WTC11 (cell line): ENCODE results near the gene PACSIN3. TPM values are rescaled to one million over a fixed set of nuclear protein-coding genes. Genes with fewer than 3 reads are reported as not detected.

Source experiments
- ATAC-seq: fragments of 200-7000 bp; cut with Tn5 transposase; 2 replicates; pipeline ENCODE4 v1.10.0; 2021; ENCODE audit warnings: mild to moderate bottlenecking, moderate library complexity
- CTCF ChIA-PET: fragments of 300-600 bp; sonication (Branson Sonifier 250); formaldehyde crosslinking; loops from one replicate; lab custom pipeline; 2021; ENCODE audit warnings: antibody characterized with exemption; lab: Charles Lee
- POLR2A ChIA-PET: fragments of 350-600 bp; sonication (Branson Sonifier 250); formaldehyde crosslinking; loops from one replicate; lab custom pipeline; 2021; ENCODE audit warnings: antibody characterized with exemption; lab: Charles Lee
- DNase-seq: peaks from one replicate; pipeline ENCODE4 v3.0.0; 2021; ENCODE audit warnings: low spot score
- H3K27ac Mint-ChIP-seq: 2 replicates; pipeline ENCODE4 v1.8.0; 2021; ENCODE audit warnings: mixed read lengths
- H3K27me3 Mint-ChIP-seq: 2 replicates; pipeline ENCODE4 v1.8.0; 2021; ENCODE audit warnings: low read depth, mild to moderate bottlenecking, moderate library complexity, mixed read lengths
- H3K36me3 Mint-ChIP-seq: 2 replicates; pipeline ENCODE4 v1.8.0; 2021; ENCODE audit warnings: mixed read lengths
- H3K4me1 Mint-ChIP-seq: 2 replicates; pipeline ENCODE4 v1.8.0; 2022; ENCODE audit warnings: mixed read lengths
- H3K4me3 Mint-ChIP-seq: 2 replicates; pipeline ENCODE4 v1.8.0; 2021; ENCODE audit warnings: mild to moderate bottlenecking, moderate library complexity, mixed read lengths
- H3K9me3 Mint-ChIP-seq: 2 replicates; pipeline ENCODE4 v1.8.0; 2021; ENCODE audit warnings: mixed read lengths
- CREM ChIP-seq: sonication (generic); formaldehyde crosslinking; IDR thresholded peaks from 2 replicates; pipeline ENCODE4 v1.8.1; 2022; ENCODE audit warnings: mild to moderate bottlenecking, missing genetic modification reagents, moderate library complexity
- GRHL2 ChIP-seq: fragments of 250-450 bp; sonication (Bioruptor Pico); IDR thresholded peaks from 2 replicates; pipeline ENCODE4 v1.8.0; 2022; ENCODE audit warnings: mild to moderate bottlenecking, moderate library complexity; ENCODE audit not compliant: insufficient replicate concordance, severe bottlenecking
- IRF2 ChIP-seq: sonication (generic); formaldehyde crosslinking; IDR thresholded peaks from 2 replicates; pipeline ENCODE4 v1.8.0; 2022; ENCODE audit warnings: low read depth, missing genetic modification reagents, borderline replicate concordance
- JAZF1 ChIP-seq: fragments of 250-450 bp; sonication (Bioruptor Pico); IDR thresholded peaks from 2 replicates; pipeline ENCODE4 v1.9.0; 2021; ENCODE audit warnings: moderate library complexity, mild to moderate bottlenecking, inconsistent platforms
- JUN ChIP-seq: sonication (generic); formaldehyde crosslinking; IDR thresholded peaks from 2 replicates; pipeline ENCODE4 v1.8.0; 2023; ENCODE audit warnings: mild to moderate bottlenecking, missing genetic modification reagents
- KAT7 ChIP-seq: sonication (generic); formaldehyde crosslinking; IDR thresholded peaks from 2 replicates; pipeline ENCODE4 v1.8.1; 2023; ENCODE audit warnings: missing genetic modification reagents, mild to moderate bottlenecking, borderline replicate concordance
- NFATC4 ChIP-seq: fragments of 250-450 bp; sonication (Bioruptor Pico); IDR thresholded peaks from 2 replicates; pipeline ENCODE4 v1.9.0; 2021; ENCODE audit warnings: mild to moderate bottlenecking
- NFYB ChIP-seq: sonication (generic); formaldehyde crosslinking; conservative IDR thresholded peaks from 2 replicates; pipeline ENCODE4 v1.8.0; 2022; ENCODE audit warnings: low read depth, missing genetic modification reagents
- NR1H2 ChIP-seq: sonication (generic); formaldehyde crosslinking; IDR thresholded peaks from 2 replicates; pipeline ENCODE4 v1.9.0; 2021; ENCODE audit warnings: mild to moderate bottlenecking, moderate library complexity, missing genetic modification reagents
- OVOL2 ChIP-seq: fragments of 250-450 bp; sonication (Bioruptor Pico); IDR thresholded peaks from 2 replicates; pipeline ENCODE4 v1.9.0; 2021; ENCODE audit warnings: mild to moderate bottlenecking, borderline replicate concordance
- SMAD4 ChIP-seq: sonication (generic); formaldehyde crosslinking; IDR thresholded peaks from 2 replicates; pipeline ENCODE4 v1.8.0; 2022; ENCODE audit warnings: mild to moderate bottlenecking, missing genetic modification reagents
- TEAD4 ChIP-seq: sonication (generic); formaldehyde crosslinking; IDR thresholded peaks from 2 replicates; pipeline ENCODE4 v1.8.0; 2022; ENCODE audit warnings: mild to moderate bottlenecking, missing genetic modification reagents
- ZNF232 ChIP-seq: sonication (generic); formaldehyde crosslinking; IDR thresholded peaks from 2 replicates; pipeline ENCODE4 v1.8.0; 2022; ENCODE audit warnings: mild to moderate bottlenecking, missing genetic modification reagents
- ZNF416 ChIP-seq: fragments of 250-450 bp; sonication (Bioruptor Pico); IDR thresholded peaks from 2 replicates; pipeline ENCODE4 v1.9.0; 2021; ENCODE audit warnings: mild to moderate bottlenecking, inconsistent platforms
- ZNF671 ChIP-seq: fragments of 250-450 bp; sonication (Bioruptor Pico); IDR thresholded peaks from 2 replicates; pipeline ENCODE4 v1.8.0; 2021; ENCODE audit warnings: mild to moderate bottlenecking
- total RNA-seq: library from RNA; stranded (reverse); gene quantifications from 3 replicates; pipeline ENCODE4 v1.2.3, GENCODE V29; 2021
- TF ChIP-seq, protein P1 (sequence below): fragments of 250-450 bp; sonication (Bioruptor Pico); IDR thresholded peaks from 2 replicates; pipeline ENCODE4 v1.8.0; 2021; ENCODE audit warnings: mild to moderate bottlenecking
- TF ChIP-seq, protein P2 (sequence below): sonication (generic); formaldehyde crosslinking; IDR thresholded peaks from 2 replicates; pipeline ENCODE4 v1.8.0; 2023; ENCODE audit warnings: missing genetic modification reagents, mild to moderate bottlenecking, borderline replicate concordance
- TF ChIP-seq, protein P3 (sequence below): fragments of 250-450 bp; sonication (Bioruptor Pico); IDR thresholded peaks from 2 replicates; pipeline ENCODE4 v1.9.0; 2021; ENCODE audit warnings: mild to moderate bottlenecking, borderline replicate concordance

PACSIN3 gene
- total RNA-seq, 1 experiment from 2014 or later, result 76.8 TPM

DNA sequence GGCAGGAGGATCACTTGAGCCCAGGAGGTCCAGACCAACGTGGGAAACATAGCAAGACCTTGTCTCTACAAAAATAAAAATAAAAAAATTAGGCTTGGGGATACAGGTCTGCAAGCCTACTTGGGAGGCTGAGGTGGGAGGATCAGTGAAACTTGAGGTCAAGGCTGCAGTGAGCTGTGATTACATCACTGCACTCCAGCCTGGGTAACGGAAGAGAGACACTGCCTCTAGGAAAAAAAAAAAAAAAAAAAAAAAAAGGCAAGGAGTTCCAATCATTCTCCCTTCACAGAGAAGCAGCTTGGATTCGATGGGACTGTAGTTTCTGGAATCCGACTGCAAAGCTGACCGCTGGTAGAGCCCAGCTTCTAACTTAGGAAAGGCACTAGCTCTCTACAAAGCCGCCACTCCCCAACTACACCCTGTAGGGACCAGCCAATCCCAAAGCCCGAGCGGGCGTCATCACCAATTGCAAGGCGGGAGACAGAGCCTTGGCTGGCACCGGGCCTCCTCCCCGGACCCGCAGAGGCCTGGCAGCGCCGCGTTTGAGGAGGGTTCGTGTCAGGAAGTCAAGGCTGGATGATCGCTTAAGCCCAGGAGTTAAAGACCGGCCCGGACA is 27.8 kb upstream of the PACSIN3 start:
- CTCF ChIA-PET, result interaction anchor here (0.6 to 3.7 kb wide), 19 partner anchors 9 to 1459 kb away, joined by 3 to 65 read pairs (median 6); partner anchors contain the start of genes ACP2 and NR1H3
- peak; percentile 86 for DNase-seq
- Mint-ChIP-seq H3K4me3 (peak overlapping the region; percentile 97), H3K9me3 (no peaks in the 10 kb centered on the region)
- TF ChIP-seq CREM (CRISPR knock-in tag) (0 out of 2 replicates have a peak, but pooled peaks have one; percentile 24), GRHL2 (no peak)
- TF ChIP-seq, all 79 proteins: peak for 1
- Mint-ChIP-seq H3K4me1 (peaks cover 29% of the 10 kb centered on the region), H3K27me3 (no peaks in the 10 kb centered on the region; the same call in 1 of the 2 replicates), H3K36me3 (peaks cover 17% of the 10 kb centered on the region), H3K27ac (peak overlapping the region; percentile 100)
- ATAC-seq, result peak; percentile 89
- POLR2A ChIA-PET, result interaction anchor here (0.5 to 3.4 kb wide), 21 partner anchors 8 to 513 kb away, joined by 3 to 114 read pairs (median 6); partner anchors contain the start of genes ACP2, NR1H3, PACSIN3 and PSMC3

DNA sequence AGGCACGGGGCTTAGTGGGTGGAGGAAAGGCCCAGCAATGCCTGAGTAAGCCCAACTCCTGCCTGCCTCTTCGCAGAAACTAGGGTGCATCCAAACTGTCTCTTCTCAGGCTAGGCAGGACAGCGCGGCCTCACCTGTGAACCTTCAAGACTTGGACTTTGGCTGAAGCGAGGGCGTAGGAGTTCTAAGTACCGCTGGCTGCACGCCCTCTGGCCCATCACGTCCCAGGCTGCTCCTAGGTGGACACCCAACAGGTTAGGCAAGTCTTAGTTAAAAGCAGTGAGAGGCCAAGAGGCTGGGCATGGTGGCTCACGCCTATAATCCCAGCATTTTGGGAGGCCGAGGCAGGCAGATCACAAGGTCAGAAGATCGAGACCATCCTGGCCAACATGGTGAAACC is 26.7 kb upstream of the PACSIN3 start:
- DNase-seq (no peak), ATAC-seq (no peak)
- CTCF ChIA-PET, result interaction anchor here (0.7 kb wide), 2 partner anchors 21 to 453 kb away, joined by 3 read pairs; no protein-coding TSS in a partner anchor
- Mint-ChIP-seq H3K4me1 (peaks cover 22% of the 10 kb centered on the region), H3K9me3 (no peaks in the 10 kb centered on the region), H3K27ac (no peak overlapping the region), H3K36me3 (peaks cover 10% of the 10 kb centered on the region), H3K4me3 (no peak overlapping the region), H3K27me3 (no peaks in the 10 kb centered on the region; the same call in 1 of the 2 replicates)
- TF ChIP-seq NFYB (CRISPR knock-in tag) (no peak), KAT7 (CRISPR knock-in tag) (no peak), OVOL2 (CRISPR knock-in tag) (no peak), TEAD4 (CRISPR knock-in tag) (no peak), JAZF1 (no peak)
- TF ChIP-seq, protein P1, sequence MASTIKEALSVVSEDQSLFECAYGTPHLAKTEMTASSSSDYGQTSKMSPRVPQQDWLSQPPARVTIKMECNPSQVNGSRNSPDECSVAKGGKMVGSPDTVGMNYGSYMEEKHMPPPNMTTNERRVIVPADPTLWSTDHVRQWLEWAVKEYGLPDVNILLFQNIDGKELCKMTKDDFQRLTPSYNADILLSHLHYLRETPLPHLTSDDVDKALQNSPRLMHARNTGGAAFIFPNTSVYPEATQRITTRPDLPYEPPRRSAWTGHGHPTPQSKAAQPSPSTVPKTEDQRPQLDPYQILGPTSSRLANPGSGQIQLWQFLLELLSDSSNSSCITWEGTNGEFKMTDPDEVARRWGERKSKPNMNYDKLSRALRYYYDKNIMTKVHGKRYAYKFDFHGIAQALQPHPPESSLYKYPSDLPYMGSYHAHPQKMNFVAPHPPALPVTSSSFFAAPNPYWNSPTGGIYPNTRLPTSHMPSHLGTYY (CRISPR knock-in tag), result no peak
- POLR2A ChIA-PET, result interaction anchor here (2.7 kb wide), 1 partner anchor 34 kb away, joined by 18 read pairs; no protein-coding TSS in a partner anchor

DNA sequence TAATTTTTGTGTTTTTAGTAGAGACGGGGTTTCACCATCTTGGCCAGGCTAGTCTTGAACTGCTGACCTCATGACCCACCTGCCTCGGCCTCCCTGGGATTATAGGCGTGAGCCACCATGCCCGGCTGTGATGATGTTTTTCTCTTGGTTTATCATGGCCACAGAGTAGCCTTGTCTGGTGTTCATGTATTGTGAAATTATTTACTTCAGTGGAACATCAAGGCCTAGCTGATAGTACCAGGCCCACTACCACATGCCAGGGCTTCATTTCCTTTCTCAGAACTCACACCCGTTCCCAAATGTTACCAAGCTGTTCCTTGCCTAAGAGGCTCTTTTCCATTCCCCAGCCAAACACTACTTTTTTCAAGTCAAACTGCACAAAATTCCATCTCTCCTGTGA is 22.4 kb upstream of the PACSIN3 start:
- POLR2A ChIA-PET, result no interaction called here
- H3K9me3 Mint-ChIP-seq, result no peaks in the 10 kb centered on the region
- no peak for DNase-seq
- H3K27me3 Mint-ChIP-seq, result no peaks in the 10 kb centered on the region; the same call in 1 of the 2 replicates
- CTCF ChIA-PET, result interaction anchor here (2.3 kb wide), 1 partner anchor 56 kb away, joined by 6 read pairs; no protein-coding TSS in a partner anchor
- no peaks in the 10 kb centered on the region; the same call in 1 of the 2 replicates for H3K36me3 Mint-ChIP-seq
- no peak overlapping the region for H3K4me3 Mint-ChIP-seq
- no peak overlapping the region for H3K27ac Mint-ChIP-seq
- H3K4me1 Mint-ChIP-seq, result peaks cover 10% of the 10 kb centered on the region
- no peak for ATAC-seq
- no peak for TF ChIP-seq NFATC4 (CRISPR knock-in tag)
- TF ChIP-seq NFYB (CRISPR knock-in tag), result no peak
- TF ChIP-seq, protein P2, sequence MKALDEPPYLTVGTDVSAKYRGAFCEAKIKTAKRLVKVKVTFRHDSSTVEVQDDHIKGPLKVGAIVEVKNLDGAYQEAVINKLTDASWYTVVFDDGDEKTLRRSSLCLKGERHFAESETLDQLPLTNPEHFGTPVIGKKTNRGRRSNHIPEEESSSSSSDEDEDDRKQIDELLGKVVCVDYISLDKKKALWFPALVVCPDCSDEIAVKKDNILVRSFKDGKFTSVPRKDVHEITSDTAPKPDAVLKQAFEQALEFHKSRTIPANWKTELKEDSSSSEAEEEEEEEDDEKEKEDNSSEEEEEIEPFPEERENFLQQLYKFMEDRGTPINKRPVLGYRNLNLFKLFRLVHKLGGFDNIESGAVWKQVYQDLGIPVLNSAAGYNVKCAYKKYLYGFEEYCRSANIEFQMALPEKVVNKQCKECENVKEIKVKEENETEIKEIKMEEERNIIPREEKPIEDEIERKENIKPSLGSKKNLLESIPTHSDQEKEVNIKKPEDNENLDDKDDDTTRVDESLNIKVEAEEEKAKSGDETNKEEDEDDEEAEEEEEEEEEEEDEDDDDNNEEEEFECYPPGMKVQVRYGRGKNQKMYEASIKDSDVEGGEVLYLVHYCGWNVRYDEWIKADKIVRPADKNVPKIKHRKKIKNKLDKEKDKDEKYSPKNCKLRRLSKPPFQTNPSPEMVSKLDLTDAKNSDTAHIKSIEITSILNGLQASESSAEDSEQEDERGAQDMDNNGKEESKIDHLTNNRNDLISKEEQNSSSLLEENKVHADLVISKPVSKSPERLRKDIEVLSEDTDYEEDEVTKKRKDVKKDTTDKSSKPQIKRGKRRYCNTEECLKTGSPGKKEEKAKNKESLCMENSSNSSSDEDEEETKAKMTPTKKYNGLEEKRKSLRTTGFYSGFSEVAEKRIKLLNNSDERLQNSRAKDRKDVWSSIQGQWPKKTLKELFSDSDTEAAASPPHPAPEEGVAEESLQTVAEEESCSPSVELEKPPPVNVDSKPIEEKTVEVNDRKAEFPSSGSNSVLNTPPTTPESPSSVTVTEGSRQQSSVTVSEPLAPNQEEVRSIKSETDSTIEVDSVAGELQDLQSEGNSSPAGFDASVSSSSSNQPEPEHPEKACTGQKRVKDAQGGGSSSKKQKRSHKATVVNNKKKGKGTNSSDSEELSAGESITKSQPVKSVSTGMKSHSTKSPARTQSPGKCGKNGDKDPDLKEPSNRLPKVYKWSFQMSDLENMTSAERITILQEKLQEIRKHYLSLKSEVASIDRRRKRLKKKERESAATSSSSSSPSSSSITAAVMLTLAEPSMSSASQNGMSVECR (CRISPR knock-in tag), result no peak
- TF ChIP-seq, protein P1 (CRISPR knock-in tag), result no peak
- TF ChIP-seq SMAD4 (CRISPR knock-in tag), result no peak
- TF ChIP-seq ZNF232 (CRISPR knock-in tag), result no peak
- TF ChIP-seq ZNF671, result no peak
- TF ChIP-seq IRF2 (CRISPR knock-in tag), result no peak
- TF ChIP-seq, protein P3, sequence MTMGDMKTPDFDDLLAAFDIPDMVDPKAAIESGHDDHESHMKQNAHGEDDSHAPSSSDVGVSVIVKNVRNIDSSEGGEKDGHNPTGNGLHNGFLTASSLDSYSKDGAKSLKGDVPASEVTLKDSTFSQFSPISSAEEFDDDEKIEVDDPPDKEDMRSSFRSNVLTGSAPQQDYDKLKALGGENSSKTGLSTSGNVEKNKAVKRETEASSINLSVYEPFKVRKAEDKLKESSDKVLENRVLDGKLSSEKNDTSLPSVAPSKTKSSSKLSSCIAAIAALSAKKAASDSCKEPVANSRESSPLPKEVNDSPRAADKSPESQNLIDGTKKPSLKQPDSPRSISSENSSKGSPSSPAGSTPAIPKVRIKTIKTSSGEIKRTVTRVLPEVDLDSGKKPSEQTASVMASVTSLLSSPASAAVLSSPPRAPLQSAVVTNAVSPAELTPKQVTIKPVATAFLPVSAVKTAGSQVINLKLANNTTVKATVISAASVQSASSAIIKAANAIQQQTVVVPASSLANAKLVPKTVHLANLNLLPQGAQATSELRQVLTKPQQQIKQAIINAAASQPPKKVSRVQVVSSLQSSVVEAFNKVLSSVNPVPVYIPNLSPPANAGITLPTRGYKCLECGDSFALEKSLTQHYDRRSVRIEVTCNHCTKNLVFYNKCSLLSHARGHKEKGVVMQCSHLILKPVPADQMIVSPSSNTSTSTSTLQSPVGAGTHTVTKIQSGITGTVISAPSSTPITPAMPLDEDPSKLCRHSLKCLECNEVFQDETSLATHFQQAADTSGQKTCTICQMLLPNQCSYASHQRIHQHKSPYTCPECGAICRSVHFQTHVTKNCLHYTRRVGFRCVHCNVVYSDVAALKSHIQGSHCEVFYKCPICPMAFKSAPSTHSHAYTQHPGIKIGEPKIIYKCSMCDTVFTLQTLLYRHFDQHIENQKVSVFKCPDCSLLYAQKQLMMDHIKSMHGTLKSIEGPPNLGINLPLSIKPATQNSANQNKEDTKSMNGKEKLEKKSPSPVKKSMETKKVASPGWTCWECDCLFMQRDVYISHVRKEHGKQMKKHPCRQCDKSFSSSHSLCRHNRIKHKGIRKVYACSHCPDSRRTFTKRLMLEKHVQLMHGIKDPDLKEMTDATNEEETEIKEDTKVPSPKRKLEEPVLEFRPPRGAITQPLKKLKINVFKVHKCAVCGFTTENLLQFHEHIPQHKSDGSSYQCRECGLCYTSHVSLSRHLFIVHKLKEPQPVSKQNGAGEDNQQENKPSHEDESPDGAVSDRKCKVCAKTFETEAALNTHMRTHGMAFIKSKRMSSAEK (CRISPR knock-in tag), result no peak
- TF ChIP-seq ZNF416, result no peak
- no peak for TF ChIP-seq JUN (CRISPR knock-in tag)
- no peak for TF ChIP-seq NR1H2 (CRISPR knock-in tag)
